ENCODE data around the gene ARHGEF7.

ARHGEF7 gene

DNA sequence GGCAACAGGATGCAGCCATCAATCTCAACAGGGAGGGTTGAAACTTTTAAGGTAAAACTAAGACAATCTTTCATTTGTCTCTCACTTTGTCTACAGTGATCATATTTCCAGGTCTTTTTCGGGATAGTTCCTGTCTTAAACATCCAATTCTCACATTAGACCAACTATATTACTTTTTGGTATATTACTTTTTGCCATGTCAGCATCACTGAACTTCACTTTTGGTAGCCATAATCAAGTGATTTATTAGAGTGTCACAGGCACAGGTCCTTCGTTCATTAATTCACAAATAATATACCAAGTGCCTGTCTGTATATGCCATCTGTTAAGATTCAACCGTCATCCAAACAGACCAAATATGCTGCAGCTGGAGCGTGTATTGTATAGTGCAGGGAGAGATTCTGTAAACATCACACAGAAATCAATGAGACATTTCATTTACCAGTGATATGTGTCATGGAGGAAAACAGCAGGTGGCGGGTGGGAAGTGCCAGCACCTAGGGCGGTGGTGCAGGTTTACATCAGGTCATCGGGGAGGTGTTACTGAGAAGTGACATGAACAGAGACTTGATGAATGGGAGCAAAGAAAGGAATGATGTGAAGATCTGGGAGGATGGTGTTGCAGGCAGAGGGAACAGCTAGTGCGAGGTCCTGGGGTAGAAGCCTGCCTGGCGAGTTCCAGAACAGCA lies 24.9 kb downstream of the ARHGEF7 start:
- no peak for DNase-seq (ENCODE audit: low read depth)

DNA sequence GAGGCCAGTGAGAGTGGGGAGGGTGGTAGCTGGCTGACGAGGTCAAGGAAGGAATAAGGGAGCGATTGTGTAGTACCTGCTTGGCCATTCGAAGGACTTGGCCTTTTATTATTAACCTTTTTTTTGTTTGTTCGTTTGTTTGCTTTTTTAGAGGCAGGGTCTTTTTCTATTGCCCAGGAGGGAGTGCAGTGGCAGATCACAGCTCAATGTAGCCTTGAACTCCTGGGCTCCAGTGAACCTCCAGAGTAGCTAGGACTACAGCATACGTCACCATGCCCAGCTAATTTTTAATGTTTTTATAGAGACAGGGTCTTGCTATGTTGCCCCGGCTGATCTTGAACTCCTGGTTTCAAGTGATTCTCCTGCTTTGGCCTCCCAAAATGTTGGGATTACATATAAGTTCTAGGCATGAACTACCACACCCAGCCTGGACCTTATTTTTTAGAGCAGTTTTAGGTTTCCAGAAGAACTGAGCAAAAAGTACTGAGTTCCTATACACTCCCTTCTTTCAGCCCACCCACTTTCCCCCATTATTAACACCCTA lies 25.5 kb downstream of the ARHGEF7 start:
- no peak for DNase-seq (ENCODE audit: low read depth)

DNA sequence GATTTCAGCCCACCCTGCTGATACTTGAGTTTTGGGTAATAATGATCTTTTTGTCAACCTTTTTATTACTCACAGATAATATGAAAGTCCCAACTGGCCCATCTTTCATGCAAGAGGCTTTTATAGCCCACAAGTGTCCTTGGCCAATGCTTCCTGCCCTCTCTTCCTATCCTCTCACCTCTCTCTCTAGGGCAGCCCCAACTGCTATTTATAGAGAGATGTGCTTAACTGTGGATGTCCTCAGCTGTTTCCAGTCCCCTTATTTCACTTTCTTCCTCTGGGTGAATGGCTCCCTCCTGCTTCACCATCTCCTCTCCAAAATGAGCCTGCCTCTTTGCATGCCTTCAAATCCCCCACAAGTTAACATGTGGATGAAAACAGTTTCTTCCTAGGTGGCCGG lies 27.4 kb downstream of the ARHGEF7 start:
- DNase-seq (ENCODE audit: low read depth), result no peak

DNA sequence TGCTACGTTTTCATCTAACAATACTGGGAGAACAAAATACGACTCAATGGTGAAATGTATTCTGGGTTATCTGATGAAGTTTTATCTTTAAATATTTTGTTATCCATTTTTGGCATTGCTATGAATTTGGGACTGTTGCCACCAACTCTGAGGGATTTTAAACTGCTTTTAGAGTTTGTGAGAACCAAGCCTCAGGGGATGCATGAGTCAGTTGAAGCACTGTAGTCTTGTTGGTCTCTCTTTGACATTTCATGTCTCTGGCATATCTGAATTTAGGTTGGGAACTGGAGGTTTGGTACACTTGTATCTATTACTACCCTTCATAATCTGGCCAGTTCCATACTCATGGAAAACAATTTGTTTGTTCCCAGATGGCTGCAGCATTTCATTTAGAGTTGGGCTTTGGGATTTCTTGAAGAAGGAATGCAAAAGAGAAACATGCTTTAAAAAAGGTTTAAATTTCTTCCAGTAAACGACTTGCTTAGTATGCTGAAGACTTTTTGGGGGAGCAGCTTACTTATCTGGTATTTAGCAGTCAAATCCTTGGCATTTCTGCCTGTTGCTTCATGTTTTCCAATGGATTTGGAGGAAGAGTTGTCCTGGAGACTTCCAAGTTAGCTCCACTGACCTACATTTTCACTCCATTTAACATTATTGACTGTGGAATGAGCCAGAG lies 28.9 kb downstream of the ARHGEF7 start:
- no peak for DNase-seq (ENCODE audit: low read depth)

- DNase-seq (ENCODE audit: low read depth), result no peak
Measured at GRCh38 chr13:111145071-111145470, 30.0 kb downstream of the ARHGEF7 start.

DNA sequence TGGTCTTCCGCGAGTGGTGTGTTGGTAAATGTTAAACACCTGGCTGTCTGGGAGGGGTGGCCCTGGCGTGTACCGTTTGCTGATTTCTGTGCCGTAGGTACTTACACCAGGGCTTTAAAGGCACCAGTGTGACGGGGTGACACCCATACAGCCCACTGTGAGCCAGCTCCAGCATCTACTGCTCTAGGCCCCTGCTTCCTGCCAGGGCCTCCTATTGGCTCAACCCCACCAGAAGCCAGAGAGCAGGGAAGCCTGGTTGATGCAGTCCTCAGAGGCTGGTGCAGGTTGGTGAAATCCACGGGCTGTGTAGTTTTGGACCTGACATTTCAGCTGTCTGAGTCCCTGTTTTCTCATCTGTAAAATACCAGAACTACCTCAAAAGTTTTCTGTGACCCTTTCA lies 30.4 kb downstream of the ARHGEF7 start:
- no peak for DNase-seq (ENCODE audit: low read depth)

GRCh38 chr13:111152844-111153243 lies 37.7 kb downstream of the ARHGEF7 start:
- DNase-seq (ENCODE audit: low read depth), result no peak

GRCh38 chr13:111153279-111153976 lies 38.3 kb downstream of the ARHGEF7 start:
- DNase-seq (ENCODE audit: low read depth), result peak; percentile 43

GRCh38 chr13:111153977-111154332 lies 38.8 kb downstream of the ARHGEF7 start:
- peak; percentile 7 for DNase-seq (ENCODE audit: low read depth)

- no peak for DNase-seq (ENCODE audit: low read depth)
Measured at GRCh38 chr13:111156421-111156820, 41.3 kb downstream of the ARHGEF7 start.

DNA sequence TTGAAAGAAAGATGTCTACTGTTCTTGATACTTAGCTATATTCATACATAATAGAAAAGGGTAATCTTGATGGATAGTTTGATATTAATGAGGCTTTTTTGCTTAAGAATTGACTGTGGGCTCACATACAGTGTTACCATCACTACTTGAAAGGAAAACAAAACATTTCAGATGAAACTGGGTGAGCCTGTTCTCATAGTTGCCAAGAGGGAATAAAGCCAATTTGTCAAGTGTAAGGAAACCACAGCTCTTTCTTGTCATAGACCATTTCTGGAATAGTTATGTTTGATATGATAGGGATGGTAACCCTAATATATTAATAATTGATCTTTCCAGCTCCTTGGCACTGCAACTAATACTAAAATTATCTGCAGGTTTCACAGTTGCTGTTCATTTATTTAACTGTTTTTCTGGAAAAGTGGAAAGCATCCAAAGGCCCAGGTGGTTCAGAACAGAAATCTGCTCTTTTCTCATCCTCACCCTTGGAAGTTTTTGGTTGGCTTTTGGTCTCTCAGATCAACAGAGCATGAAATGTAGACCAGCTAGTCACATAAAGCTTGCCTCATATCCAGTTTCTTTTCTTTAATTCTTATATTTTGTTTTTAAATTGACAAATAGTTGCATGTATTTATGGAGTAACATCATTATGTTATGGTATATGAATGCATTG lies 43.2 kb downstream of the ARHGEF7 start:
- no peak for DNase-seq (ENCODE audit: low read depth)

DNA sequence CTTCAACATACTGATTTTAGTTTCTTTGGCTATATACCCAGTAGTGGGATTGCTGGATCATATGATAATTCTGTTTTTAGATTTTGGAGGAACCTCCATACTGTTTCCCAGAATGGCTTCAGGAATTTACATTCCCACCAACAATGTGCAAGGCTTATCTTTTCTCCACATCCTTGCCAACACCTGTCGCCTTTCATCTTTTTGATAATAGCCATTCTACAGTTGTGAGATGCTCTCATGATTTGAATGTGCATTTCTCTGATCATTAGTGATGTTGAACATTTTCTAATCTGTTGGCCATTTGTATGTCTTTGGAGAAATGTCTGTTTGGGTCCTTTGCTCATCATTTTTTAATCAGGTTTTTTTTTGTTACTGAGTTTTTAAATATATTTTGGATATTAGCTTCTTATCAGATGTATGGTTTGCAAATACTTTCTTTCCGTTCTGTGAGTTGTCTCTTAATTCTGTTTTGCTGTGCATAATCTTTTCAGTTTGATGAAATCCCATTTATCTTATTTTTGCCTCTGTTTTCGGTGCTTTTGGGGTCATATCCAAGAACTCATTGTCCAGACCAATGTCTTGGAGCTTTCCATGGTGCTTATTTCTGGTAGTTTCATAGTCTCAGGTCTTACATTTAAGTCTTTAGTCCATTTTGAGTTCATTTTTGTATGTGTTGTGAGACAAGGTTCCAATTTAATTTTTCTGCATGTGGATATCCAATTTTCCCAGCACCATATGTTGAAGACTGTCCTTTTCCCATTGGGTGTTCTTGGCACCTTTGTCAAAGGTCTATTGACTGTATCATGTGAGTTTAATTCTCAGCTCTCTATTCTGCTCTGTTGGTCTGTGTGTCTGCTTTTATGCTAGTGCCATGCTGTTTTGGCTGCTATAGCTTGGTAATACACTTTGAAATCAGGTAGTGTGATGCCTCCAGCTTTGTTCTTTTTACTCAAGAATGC lies 44.5 kb downstream of the ARHGEF7 start:
- no peak for DNase-seq (ENCODE audit: low read depth)

GRCh38 chr13:111160648-111161047 lies 45.5 kb downstream of the ARHGEF7 start:
- no peak for DNase-seq (ENCODE audit: low read depth)

GRCh38 chr13:111161601-111162600 lies 46.8 kb downstream of the ARHGEF7 start:
- no peak for DNase-seq (ENCODE audit: low read depth)

DNA sequence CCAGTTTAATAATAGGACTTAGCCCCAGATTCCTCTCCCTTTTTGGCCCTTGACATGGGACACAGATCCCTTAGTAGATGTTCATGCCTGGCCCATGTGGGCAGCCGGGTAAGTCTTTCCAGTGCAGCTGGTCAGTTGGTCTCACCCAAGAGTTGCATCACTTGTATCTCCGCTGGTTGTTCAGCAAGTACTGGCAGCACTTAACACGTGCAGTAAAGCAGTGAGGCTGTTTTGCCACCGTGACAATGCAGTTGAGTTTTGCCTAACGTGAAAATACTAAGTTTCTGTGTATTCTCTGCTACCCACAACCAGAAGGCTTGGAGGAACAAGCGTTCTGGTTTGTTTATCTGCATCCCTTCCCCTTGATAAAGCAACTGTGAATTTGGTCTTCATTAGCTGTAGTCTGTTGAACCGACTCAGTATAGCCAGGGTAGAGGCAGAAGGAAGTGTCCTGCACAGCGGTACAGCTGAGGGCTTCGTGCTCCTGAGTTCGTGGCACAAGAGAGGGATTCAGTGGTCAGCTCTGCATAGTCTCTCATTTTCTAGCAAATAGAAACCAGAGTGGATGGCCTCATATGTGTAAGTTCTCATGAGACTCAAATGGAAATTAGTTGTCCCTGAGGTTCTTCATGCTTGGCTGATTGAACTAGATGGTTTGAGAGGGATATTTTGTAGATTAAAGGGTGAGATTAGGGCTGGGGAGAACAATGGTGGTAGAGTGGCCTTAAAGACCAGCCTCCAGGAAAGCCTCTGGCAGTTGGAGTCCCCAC lies 50.3 kb downstream of the ARHGEF7 start:
- DNase-seq (ENCODE audit: low read depth), result no peak

- no peak for DNase-seq (ENCODE audit: low read depth)
Measured at GRCh38 chr13:111166882-111167675, 52.0 kb downstream of the ARHGEF7 start.

DNA sequence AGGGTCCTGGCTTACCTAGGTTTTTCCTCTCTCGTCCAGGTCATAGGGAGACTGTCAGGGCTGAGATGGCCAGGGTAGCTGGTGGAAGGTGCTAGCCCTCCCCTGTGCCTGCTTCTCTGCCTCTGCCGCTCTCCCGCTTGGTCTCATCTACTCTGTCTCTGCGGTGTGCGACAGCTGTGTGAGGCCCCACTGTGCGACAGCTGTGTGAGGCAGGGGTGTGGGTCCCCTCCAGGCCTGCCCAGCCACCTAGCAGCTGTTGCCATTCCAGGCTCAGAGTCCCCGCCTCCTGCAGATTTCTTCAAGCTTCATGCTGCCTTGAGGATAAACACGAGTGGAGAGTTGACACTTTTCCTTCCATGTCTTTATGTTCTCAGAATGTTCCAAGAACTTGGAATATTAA lies 53.0 kb downstream of the ARHGEF7 start:
- DNase-seq (ENCODE audit: low read depth), result no peak

- no peak for DNase-seq (ENCODE audit: low read depth)
Measured at GRCh38 chr13:111171112-111171511, 56.0 kb downstream of the ARHGEF7 start.

Data from HS-27A (cell line).